Fibroblast of gingiva (primary cell): ENCODE data around the gene CCDC71L.

ENCODE experiments used
- DNase-seq: peaks from one replicate; pipeline ENCODE4 v3.0.0-alpha.2; 2011; ENCODE audit warnings: low read depth

The CCDC71L gene

DNA sequence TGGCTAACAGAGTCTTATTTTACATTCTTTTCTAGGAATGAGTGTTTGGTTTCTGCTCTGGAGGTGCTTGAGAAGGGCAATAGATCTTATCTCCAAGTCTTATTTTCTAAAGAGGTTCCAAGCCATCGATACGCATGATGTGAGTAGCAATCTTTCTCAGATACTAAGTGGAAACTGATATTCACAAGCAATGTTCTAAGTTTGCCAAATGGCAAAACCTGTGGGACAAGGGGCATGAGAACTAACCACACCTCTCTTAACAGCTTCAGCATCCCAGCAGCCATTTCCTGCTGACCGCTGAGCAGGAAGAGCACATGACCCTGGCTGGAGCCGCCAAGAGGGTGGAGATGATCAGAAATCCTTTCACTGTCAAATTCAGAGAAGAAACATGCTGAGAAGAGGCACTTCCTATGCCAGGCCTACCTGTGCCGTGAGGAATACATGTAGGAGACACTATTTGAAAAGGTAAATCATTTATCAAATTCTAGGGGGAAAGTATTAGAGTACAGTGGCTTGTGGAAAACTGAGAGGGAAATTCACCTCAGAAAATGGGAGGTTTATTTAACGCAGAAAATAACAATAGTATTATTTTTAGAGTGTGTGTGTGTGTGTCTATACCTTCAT lies 35.2 kb downstream of the CCDC71L start:
- no peak for DNase-seq

DNA sequence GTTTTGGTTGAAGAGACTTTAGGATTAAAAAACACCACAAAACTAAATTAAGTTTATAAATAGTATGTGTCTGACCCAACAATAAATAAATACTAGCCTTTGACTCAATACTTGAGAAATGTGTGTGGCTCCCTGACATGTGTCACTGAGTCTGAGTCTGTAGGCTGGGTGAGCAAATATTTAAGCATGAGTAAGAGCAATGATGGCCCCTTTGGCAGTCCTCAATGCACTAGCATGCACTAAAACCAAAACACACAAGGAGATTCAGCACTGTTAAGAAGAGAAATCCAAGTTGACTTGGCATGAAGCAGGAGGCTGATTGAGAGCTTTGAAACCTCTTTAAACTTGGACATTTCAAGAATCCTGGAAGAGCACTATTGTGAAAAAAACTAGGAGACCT lies 37.1 kb downstream of the CCDC71L start:
- DNase-seq = peak; percentile 82

DNA sequence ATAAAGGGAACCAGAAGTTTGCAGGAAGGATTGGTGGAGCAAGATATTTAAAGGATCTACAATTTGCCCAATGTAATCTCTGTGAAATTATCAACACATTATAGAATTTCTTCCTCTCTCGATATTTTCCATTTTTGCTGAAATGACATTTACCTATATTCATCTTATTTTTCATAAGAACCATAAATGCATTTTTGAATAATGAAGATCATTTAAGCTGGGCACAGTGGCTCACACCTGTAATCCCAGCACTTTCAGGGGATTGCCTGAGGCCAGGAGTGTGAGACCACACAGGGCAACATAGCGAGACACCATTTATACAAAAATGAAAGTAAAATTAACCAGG lies 37.7 kb downstream of the CCDC71L start:
- DNase-seq = no peak

DNA sequence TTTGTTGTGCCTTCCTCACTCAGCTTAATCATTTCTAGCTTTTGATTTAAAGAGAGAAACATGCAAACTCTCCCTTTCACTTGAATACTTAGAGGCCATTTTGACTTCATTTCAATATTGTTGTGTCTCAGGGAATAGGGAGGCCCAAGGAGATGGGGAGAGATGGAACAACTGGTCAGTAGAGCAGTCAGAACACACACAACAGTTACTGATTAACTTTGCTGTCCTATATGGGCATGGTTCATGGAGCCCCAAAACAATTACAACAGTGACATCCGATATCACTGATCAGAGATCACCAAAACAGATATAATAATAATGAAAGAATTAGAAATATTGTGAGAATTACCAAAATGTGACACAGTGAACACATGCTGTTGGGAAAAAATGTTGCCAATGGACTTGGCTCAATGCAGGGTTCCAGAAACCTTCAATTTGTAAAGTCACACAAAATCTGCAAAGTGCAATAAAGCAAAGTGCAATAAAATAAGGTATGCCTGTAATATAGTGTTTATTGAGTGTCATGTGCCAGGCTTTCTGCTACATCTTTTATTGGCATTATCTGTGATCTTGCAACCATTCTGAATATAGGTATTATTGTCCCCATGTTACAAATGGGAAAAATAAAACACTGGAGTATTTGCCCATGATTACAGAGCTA lies 38.2 kb downstream of the CCDC71L start:
- DNase-seq = no peak

DNA sequence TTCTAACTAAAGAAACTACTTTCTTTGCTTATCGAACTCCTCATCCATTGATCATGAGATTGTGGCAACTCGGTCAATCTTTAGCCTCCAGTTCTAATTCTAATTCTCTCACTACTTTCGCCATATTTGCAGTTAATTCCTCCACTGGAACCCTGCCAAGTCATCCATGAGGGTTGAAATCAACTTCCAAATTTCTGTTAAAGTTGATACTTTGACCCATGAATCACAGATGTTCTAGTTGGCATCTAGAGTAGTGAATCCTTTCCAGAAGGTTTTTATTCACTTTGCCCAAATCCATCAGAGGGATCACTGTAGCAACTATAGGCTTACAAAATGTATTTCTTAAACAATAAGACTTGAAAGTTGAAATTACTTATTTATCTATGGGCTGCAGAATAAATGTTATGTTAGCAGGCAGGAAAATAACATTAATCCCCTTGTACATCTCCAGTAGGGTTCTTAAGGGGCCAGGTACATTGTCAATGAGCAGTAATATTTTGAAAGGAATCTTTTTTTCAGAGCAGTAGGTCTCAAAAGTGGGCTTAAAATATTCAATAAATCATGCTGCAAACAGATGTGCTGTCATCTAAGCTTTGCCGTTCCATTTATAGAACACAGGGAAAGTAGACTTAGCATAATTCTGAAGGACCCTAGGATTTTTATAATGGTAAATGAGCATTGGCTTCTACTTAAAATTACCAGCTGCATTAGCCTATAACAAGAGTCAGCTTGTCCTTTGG lies 39.4 kb downstream of the CCDC71L start:
- peak; percentile 20 for DNase-seq

DNA sequence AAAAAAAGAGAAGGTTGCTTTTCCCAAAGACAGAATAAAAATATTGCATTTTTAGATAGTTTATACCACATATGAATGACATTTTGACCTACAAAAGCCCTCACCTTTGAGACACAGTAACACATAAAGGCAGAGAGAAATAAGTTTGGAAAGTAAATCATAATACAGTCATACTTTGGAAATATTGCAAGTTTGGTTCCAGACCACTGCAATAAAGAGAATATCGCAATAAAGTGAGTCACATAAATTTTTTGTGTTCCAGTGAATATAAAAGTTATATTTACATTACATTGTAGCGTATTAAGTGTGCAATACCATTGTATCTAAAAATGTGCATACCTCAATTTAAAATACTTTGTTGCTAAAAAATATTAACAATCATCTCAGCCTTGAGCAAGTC lies 40.3 kb downstream of the CCDC71L start:
- DNase-seq = peak; percentile 44

DNA sequence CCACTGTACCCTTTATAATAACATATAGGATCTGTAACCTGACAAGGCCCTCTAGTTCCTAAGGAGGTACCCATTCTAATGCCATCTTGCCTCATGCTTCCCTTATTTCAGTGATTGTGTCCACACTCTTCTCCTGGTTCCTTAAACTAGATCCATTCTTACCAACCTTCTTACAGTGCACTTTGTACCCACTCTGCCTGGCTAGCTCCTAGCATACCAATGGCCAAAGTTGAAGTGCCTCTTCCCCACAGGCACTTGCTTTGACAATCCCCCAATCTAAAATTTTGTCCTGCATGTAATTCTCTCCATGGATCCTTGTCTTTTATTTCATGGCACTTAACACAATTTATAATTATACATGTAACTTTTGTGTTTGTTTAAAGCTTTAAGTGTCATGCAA lies 40.9 kb downstream of the CCDC71L start:
- no peak for DNase-seq

DNA sequence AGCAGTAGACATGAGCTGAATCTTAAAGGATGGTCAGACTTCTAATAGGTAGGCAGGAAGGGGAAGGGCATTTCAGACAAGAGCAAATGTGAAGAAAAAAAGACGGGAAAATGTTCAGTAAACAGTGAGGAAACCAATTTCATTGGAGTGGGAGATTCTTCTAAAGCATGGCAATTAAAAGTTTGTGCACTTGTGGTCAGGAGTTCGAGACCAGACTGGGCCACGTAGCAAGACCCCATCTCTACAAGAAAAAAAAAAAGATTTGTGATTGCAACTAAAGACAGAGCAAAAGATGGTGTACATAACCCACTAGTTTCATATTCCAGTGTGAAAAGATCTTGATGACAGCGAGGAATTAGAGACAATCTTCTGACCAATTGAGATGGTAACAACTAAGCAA lies 41.7 kb downstream of the CCDC71L start:
- no peak for DNase-seq

DNA sequence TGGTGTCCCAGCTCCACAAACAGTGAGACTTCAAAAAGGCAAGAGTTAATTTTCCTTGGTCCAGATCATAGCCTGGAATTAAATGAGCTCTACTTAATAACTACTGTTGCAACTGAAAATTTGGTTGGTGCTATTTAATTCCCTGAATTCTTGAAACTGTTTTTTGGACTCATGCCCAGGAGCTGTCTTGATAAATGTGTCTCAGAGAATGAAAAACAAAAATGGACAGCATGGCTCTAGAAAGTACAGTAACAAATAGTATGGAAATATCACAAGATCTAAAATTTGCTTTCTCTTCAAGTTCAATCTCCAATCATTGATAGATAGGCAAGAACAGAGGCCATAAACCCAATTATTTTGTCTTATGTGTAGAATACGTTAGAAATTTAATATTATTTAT lies 42.5 kb downstream of the CCDC71L start:
- peak; percentile 36 for DNase-seq

DNA sequence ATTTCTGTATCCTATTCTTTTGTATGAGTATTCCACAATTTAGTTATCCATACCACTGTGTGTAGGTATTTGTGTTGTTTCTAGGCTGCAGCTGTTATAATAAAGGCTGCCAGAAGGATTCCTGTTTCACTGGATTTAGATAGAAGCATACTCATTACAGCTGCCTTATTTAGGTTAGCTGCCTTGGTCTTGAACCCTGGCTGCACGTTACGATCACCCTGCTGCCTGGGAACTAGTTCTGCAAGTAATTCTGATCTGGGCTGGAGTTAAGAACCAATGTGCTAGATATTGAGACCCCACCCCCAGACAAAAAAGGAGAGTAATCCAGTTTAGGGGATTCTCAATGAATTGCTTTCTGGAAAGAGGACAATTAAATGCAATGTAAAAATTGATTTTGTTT lies 43.1 kb downstream of the CCDC71L start:
- DNase-seq = no peak

DNA sequence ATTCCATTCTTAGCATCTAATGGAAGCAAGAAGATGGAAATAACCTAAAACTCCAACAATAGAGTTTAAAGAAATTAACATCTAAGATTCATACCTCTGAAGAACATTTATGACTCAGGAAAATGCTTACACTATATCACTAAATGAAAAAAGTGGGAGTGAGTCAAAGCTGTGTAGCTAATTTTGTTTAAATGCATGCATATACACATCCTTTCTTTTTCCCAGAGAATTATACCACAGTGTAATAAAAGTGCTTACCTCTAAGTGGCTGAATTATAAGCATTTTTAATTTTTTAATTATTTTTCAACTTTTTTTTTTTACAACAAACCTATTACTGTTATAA lies 44.3 kb downstream of the CCDC71L start:
- DNase-seq = no peak

DNA sequence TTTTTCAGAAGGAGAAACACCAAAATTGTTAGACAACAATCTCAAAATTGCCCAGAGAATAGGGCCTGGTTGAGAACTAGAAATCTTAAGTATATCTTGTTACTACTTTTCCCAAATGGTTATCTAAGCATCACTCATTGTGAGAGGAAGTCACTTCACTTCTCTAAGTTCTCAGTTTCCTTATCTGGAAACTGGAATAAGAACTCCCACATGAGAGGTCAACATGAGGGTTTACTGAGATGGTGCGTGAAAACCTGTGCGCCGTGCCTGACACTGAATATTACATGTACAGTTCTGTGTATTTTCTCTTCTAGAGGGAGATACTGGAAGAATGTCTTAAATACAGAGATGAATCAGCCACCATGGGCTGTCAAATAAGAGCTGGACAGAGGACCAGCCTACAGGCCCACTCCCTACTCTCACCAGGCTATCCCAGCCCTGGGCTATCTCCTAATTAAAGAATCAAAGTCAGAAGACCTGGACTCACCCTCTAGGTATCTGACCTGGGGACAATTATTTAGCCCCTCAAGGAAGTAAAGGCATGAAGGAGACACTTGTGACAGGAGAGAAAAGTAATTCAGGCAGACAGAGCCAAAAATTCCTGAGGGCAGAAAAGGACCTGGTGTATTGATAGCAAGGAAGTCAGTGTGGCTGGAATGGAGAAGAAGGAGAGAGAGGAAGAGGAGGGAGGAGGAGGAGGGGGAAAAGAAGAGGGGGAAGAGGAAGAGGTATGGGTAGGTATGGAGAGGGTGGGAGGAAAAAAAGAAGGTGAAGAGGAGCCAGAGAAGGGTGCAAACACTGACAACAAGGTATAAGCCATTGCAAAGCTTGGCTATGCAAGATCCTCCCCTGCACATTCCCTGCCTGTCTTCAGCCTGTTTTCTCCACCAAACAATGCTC lies 44.9 kb downstream of the CCDC71L start:
- DNase-seq = no peak

DNA sequence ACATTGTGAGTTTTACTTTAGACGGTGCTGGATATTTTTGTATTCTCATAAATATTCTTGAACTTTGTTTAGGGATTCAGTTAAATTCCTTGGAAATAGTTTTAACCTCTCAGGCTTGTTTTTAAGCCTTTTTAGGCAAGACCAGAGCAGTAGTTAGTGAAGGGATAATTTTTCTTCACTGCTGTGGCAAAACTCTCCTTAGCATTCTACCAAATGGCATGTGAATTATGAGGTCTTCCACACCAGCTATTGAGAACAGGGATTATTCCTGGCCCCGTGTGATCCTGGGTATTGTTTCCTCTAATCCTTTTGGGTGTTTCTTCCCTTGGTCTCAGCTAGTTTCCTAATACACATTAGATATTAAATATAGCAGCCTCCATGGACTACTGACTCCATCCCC lies 46.2 kb downstream of the CCDC71L start:
- DNase-seq = no peak

DNA sequence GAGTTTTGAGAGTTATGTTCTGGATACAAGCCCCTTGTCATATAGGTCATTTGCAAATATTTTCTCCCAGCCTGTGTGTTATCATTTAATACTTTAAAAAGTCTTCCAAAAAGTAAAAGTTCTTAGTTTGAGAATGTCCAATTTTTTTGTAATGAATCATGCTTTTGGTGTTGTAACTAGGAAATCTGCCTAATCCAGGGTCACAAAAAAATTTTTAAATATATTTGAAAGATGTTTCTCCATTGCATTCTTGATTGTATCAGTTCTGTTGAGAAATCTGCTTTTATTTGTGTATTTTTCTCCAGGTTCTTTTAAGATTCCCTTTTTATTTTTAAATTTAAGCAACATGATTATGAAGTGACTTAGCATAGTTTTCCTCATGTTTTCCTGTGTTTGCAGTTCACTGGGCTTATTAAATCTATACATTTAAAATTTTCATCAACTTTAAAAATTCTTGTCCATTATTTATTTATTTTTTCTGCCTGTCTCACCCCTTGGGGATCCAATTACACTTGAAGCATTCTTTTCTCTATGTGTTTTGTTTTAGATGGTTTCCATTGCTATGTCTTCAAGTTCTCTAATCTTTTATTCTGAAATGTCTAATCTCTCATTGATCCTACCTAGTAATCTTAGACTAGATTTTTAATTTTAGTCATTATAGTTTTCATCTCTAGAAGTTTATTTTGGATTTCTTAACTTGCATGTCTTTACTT lies 47.0 kb downstream of the CCDC71L start:
- DNase-seq = peak; percentile 64

DNA sequence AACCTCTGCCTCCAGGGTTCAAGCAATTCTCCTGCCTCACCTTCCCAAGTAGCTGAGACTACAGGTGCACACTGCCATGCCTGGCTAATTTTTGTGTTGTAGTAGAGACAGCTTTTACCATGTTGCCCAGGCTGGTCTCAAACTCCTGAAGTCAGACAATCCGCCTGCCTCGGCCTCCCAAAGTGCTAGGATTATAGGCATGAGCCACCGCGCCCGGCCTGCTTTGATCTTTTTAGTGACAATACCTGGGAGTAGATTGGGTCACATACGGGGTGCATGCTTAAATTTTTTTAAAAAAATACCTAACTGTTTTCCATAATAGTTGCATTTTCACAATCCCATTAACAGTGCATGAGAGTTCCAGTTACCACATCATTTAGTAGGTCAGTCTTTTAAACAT lies 47.7 kb downstream of the CCDC71L start:
- DNase-seq = no peak

DNA sequence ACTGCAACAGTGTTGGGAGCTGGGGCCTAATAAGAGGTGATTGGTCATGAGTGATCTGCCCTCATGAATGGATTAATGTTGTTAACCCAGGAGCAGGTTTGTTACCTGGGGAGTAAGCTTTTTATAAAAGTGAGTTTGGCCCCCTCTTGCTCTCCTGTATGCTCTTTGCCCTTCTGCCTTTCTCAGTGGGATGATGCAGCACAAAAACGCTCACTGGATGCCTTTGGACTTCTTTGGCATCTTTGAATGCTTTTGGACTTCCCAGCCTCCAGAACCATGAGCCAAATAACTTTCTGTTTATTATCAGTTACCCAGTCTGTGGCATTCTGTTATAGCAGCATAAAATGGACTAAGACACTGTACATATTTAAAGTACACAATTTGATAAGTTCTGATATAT lies 48.5 kb downstream of the CCDC71L start:
- no peak for DNase-seq

DNA sequence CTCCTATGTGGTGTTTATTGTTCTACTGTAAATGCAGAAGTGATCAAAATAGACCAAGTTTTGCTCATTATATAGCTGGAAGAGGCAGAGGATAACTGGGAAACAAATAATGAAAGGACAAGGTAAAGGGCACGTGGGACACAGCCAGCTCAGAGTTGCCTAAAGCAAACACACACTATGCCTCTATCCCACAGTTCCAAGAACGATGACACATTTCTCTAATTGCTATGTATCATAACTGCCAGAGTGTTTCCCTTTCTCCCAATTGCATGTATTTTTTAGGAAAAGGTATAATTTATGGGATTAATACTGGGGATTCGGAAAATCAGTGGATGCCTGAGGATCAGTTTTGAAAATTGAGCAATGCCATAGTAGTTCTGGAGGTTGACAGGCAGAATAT lies 49.0 kb downstream of the CCDC71L start:
- DNase-seq = peak; percentile 22

DNA sequence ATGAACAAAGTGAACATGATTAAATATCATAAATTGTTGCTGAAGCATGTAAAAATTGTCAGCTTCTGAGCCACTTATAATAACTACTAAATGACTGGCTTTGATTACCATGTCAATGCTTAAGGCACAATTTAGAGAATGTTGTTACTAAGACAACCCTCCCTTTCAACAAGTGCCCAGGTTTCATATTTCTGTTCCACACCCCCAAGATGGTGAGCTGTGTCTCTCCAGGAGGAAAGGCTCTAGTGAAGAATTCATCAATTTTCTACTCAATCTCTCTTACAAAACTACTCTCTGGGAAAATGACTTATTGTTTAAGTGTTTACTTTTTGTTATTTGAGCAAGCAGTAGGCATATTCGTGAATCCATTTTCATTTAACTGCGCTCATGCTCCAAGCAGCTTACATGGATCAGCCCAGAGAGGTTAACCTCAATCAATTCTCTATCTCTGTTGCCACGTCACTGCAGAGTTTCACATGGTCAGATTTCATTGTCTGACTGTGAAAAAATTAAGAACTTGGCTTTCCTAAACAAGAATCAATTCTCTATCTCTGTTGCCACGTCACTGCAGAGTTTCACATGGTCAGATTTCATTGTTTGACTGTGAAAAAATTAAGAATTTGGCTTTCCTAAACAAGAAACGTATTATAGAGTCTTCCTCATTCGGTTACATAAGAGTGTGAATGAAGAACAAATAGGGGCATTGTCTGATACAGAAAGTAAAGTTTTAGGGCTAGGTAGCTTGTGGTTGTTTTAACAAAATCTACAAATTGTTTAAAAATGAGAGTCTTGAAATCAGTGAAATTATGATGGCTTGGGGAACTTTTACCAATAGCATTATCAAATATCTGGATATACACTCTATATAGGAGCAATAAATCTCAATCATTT lies 49.7 kb downstream of the CCDC71L start:
- DNase-seq = peak; percentile 36

DNA sequence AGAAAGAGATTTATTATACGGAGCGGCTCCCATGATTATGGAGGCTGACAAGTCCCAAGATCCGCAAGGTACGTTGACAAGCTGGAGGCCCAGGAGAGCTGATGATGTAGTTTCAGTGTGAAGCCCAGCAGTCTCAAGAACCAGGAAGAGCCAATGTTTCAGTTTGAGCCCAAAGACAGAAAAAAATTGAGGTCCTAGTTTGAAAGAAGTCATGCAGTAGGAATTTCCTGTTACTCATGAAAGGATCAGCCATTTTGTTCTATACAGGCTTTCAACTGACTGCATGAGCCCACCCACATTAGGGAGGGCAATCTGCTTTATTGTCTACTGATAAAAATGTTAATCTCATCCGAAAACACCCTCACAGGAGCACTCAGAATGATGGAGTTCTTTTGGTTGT lies 51.5 kb downstream of the CCDC71L start:
- peak; percentile 31 for DNase-seq

DNA sequence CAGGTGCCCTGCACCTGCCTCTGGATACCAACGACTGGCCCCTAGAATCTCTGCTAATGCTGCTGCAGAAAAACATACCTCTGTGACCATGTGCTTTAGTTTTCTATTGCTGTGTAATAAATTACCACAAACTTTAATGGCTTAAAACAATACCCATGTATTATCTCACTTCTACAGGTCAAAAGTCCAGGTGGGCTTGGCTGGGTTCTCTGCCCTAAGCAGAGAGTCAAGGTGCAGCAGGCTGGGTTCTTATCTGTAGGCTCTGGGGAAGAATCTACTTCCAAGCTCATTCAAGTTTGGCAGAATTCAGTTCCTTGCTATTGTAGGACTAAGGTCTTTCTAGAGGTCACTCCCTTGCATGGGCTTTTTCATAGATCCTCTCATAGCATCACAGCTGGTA lies 52.3 kb downstream of the CCDC71L start:
- DNase-seq = no peak
